ENCODE results near the gene CLEC4M.
"Not testable (repeated sequence)": the region's sequence is repeated elsewhere in the genome, so short reads cannot be mapped to it uniquely, and the experiment has no call there.

Gene CLEC4M

DNA sequence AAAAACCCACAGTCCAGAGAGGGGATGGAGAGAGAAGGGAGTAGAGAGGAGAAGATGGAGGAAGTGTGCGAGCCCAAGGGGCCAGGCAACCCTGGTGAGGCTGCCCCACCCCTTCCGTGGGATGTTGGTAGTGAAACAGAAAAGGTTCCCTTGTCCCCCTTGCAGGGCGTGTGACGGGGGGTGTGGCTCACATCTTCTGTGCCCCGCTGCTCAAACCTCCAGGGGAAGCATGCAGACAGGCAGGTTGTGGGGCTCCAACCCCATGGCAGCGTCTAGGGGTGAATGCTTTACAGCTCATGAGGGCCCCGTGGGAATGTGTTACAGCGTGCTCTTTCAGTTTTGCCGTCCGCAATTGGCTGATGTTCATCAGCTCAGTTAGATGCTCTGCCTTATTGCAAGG is 52.3 kb downstream of the CLEC4M start:
- no peak for TF ChIP-seq ZFX (IDR thresholded peaks at IDR 0.05; ENCODE audit: borderline replicate concordance)
- TF ChIP-seq, protein P1, sequence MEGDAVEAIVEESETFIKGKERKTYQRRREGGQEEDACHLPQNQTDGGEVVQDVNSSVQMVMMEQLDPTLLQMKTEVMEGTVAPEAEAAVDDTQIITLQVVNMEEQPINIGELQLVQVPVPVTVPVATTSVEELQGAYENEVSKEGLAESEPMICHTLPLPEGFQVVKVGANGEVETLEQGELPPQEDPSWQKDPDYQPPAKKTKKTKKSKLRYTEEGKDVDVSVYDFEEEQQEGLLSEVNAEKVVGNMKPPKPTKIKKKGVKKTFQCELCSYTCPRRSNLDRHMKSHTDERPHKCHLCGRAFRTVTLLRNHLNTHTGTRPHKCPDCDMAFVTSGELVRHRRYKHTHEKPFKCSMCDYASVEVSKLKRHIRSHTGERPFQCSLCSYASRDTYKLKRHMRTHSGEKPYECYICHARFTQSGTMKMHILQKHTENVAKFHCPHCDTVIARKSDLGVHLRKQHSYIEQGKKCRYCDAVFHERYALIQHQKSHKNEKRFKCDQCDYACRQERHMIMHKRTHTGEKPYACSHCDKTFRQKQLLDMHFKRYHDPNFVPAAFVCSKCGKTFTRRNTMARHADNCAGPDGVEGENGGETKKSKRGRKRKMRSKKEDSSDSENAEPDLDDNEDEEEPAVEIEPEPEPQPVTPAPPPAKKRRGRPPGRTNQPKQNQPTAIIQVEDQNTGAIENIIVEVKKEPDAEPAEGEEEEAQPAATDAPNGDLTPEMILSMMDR (IDR thresholded peaks at IDR 0.05): no peak

DNA sequence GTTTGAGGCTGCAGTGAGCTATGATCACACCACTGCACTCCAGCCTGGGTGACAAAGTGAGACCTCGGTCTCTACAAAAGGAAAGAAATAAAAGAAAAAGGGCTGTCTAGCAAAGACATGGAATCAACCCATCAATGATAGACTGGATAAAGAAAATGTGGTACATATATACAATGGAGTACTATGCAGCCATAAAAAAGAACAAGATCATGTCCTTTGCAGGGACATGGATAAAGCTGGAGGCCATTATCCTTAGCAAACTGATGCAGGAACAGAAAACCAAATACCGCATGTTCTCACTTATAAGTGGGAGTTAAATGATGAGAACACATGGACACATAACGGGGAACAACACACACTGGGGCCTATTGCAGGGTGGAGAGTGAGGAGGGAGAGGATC is 53.0 kb downstream of the CLEC4M start:
- not testable (repeated sequence) for H3K27ac ChIP-seq

More for the DNA sequence above, 52.3 kb downstream of the CLEC4M start:
- no peak overlapping the region for H3K27ac ChIP-seq

DNA sequence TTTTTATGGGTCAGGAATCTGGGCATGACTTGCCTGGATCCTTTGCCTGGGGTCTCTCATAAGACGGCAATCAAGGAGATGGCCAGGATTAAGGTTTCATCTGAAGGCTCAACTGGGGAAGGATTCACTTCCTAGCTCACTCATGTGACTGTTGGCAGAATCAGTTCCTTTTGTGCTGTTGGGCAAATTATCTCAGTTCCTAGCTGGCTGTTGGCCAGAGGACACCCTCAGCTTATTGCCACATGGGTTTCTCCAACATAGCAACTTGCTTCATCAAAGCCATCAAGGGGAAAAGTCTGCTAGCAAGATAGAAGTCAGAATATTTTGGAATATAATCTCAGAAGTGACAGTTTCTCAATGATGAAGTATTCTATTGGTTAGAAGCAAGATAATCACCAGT is 54.8 kb downstream of the CLEC4M start:
- H3K27ac ChIP-seq: no peak overlapping the region
- no peak for TF ChIP-seq ZFX (IDR thresholded peaks at IDR 0.05; ENCODE audit: borderline replicate concordance)
- TF ChIP-seq, protein P1 (IDR thresholded peaks at IDR 0.05): no peak

DNA sequence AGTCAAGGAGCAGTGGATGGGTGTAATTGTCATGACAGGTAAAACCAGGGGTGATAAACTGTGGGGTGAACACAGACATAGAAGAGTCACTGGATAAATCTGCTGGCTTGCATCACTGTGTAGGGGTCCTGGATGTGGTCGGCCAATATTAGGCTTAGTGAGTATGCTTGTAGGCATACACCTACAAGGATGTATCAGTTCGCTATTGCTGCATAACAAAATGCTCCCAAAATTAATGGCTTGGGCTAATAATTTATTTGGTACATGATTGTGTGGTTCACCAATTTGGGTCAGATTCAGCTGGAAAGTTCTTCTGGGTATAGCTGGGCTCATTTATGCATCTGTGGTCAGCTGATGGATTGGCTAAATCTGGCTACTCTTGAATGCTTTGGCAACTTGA is 55.8 kb downstream of the CLEC4M start:
- TF ChIP-seq ZFX (IDR thresholded peaks at IDR 0.05; ENCODE audit: borderline replicate concordance): no peak
- TF ChIP-seq, protein P1 (IDR thresholded peaks at IDR 0.05): no peak
- H3K27ac ChIP-seq: no peak overlapping the region
